ENCODE results near the gene TMEM240. TPM values are rescaled to one million over a fixed set of nuclear protein-coding genes. Genes with fewer than 3 reads are reported as not detected.
"Not testable (repeated sequence)": the region's sequence is repeated elsewhere in the genome, so short reads cannot be mapped to it uniquely, and the experiment has no call there.

Gene TMEM240
- total RNA-seq, 2 donors from 2014 or later: 11.1 TPM

DNA sequence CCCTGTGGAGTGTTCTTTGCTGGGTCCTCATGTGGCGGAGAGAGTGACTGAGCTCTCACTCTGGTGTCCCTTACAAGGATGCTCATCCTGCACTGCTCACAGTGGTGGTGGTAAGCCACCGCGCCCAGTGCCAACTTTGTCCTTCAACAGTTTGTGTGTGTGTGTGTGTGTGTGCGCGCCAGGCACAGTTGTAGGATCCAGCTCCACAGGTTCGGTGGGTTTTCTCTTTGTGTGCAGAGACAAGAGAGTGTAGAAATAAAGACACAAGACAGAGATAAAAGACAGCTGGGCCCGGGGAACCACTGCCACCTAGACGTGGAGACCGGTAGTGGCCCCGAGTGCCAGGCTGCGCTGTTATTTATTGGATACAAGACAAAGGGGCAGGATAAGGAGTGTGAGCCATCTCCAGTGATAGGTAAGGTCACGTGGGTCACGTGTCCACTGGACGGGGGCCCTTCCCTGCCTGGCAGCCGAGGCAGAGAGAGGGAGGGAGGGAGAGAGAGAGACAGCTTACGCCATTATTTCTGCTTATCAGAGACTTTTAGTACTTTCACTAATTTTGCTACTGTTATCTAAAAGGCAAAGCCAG, 35.6 kb downstream of the TMEM240 start:
- peak overlapping the region in 1 of 2 donors; percentile 55 for H3K27ac ChIP-seq
- not testable (repeated sequence) for ATAC-seq (ENCODE audit: insufficient number of reproducible peaks, low FRiP score, low read depth); H3K4me1 ChIP-seq (ENCODE audit: control insufficient read depth in 1 of 2, low read depth in 2 of 2); H3K9me3 ChIP-seq; H3K36me3 ChIP-seq; H3K27me3 ChIP-seq (replicated peaks; ENCODE audit: insufficient read depth)
- TF ChIP-seq, protein P1, sequence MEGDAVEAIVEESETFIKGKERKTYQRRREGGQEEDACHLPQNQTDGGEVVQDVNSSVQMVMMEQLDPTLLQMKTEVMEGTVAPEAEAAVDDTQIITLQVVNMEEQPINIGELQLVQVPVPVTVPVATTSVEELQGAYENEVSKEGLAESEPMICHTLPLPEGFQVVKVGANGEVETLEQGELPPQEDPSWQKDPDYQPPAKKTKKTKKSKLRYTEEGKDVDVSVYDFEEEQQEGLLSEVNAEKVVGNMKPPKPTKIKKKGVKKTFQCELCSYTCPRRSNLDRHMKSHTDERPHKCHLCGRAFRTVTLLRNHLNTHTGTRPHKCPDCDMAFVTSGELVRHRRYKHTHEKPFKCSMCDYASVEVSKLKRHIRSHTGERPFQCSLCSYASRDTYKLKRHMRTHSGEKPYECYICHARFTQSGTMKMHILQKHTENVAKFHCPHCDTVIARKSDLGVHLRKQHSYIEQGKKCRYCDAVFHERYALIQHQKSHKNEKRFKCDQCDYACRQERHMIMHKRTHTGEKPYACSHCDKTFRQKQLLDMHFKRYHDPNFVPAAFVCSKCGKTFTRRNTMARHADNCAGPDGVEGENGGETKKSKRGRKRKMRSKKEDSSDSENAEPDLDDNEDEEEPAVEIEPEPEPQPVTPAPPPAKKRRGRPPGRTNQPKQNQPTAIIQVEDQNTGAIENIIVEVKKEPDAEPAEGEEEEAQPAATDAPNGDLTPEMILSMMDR (IDR thresholded peaks at IDR 0.05): peak; percentile 50
- peak; percentile 18 for DNase-seq (ENCODE audit: low spot score)
- H3K4me3 ChIP-seq: peak overlapping the region; percentile 50

DNA sequence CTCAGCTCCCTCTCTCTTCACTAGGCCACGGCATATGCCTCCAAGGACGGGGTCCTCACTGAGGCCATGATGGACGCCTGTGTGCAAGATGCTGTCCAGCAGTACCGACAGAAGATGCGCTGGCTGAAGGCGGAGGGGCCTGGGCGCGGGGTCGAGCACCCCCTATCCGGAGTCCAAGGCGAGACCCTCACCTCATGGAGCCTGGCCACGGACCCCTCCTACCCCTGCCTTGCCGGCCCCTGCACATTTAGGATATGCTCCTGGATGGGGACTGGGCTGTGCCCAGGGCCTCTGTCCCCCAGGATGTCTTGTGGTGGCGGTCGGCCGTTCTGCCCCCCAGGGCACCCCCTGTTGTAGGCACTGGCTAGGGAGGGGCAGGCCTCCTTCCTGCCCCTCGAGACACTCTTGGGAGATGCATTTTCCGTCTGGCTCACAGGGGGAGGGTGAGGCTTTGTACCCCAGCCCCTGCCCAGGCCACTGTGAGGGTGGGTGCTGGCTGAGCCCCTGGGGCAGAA, 44.9 kb downstream of the TMEM240 start:
- H3K4me1 ChIP-seq (ENCODE audit: control insufficient read depth in 1 of 2, low read depth in 2 of 2); ATAC-seq (ENCODE audit: insufficient number of reproducible peaks, low FRiP score, low read depth); H3K4me3 ChIP-seq; H3K27me3 ChIP-seq (replicated peaks; ENCODE audit: insufficient read depth); DNase-seq (ENCODE audit: low spot score); H3K9me3 ChIP-seq; H3K27ac ChIP-seq: not testable (repeated sequence)
- peaks cover 17% of the 10 kb centered on the region for H3K36me3 ChIP-seq

DNA sequence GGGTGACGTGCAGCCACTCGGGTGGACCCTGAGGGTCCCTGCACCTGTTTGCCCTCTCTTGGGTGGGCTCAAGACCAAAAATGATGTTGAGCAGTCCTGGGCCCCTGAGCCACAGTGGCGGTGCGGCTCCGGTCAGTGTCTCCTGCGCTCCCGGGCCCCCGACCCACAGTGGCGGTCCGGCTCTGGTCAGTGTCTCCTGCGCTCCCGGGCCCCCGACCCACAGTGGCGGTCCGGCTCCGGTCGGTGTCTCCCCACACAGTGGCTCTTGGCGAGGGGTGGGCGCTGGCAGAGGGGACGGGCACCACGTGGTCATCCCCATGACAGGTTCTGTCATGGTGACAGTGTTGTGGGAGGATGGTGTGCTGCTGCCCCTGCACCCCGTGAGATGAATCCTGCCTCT, 46.1 kb downstream of the TMEM240 start:
- H3K4me3 ChIP-seq; ATAC-seq (ENCODE audit: insufficient number of reproducible peaks, low FRiP score, low read depth); H3K27ac ChIP-seq; H3K4me1 ChIP-seq (ENCODE audit: control insufficient read depth in 1 of 2, low read depth in 2 of 2); H3K27me3 ChIP-seq (replicated peaks; ENCODE audit: insufficient read depth); H3K9me3 ChIP-seq; DNase-seq (ENCODE audit: low spot score): not testable (repeated sequence)
- H3K36me3 ChIP-seq: peaks cover 25% of the 10 kb centered on the region

DNA sequence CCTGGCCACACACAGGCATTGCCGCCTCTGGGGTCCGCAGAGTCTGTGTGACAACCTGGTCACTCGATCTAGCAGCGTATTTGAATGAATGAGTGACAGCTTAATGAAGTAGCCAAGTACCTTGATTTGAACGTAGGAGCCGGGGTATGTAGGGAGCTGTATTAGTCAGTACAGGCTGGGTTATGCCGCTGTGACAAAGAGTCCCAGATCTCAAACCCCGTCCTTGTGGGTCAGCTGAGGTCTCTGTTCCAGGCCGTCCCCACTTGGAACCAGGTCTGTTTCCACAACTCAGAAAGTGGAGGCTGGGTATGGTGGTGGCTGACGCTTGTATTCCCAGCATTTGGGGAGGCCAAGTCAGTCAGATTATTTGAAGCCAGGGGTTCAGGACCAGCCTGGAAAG, 48.8 kb downstream of the TMEM240 start:
- no peak overlapping the region for H3K4me3 ChIP-seq
- H3K36me3 ChIP-seq: peaks cover 49% of the 10 kb centered on the region
- no peaks in the 10 kb centered on the region for H3K9me3 ChIP-seq
- no peak overlapping the region for H3K27ac ChIP-seq
- DNase-seq (ENCODE audit: low spot score): no peak
- H3K4me1 ChIP-seq (ENCODE audit: control insufficient read depth in 1 of 2, low read depth in 2 of 2): no peaks in the 10 kb centered on the region
- TF ChIP-seq, protein P1 (IDR thresholded peaks at IDR 0.05): no peak
- no peaks in the 10 kb centered on the region for H3K27me3 ChIP-seq (replicated peaks; ENCODE audit: insufficient read depth)
- no peak for ATAC-seq (ENCODE audit: insufficient number of reproducible peaks, low FRiP score, low read depth)

DNA sequence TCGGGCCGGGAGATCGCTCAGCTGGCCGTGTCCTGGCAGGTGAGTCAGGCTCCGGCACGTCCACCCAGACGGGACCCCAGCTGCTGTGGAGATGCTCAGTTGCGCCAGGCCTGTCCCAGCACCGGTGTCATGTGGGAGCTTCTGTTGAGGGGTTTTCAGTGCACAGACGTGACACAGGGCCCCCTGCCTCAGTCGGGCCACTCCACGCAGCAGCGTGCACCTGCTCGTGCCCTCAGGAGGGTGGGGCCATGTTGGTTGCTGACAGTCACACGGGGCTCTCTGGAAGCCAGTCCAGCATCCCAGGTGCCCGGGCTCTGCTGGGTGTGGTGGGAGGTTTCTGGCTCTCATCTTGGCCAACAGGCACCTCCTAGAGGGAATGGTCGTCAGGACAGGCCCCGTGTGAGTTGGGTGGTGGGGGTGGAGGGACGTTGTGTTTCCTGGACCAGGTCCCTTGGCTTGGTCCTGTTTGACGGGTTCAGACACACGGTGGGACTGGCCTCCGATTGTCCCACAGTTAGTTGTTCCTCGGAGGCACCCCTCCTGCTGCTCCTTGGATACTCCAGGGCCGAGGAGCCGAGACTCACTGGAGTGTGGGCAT, 49.7 kb downstream of the TMEM240 start:
- no peak for DNase-seq (ENCODE audit: low spot score)
- Histone ChIP-seq H3K4me1 (ENCODE audit: control insufficient read depth in 1 of 2, low read depth in 2 of 2) (no peaks in the 10 kb centered on the region), H3K9me3 (no peaks in the 10 kb centered on the region), H3K4me3 (no peak overlapping the region), H3K36me3 (peaks cover 52% of the 10 kb centered on the region), H3K27me3 (replicated peaks; ENCODE audit: insufficient read depth) (no peaks in the 10 kb centered on the region), H3K27ac (no peak overlapping the region)
- ATAC-seq (ENCODE audit: insufficient number of reproducible peaks, low FRiP score, low read depth): no peak
- TF ChIP-seq, protein P1 (IDR thresholded peaks at IDR 0.05): no peak

DNA sequence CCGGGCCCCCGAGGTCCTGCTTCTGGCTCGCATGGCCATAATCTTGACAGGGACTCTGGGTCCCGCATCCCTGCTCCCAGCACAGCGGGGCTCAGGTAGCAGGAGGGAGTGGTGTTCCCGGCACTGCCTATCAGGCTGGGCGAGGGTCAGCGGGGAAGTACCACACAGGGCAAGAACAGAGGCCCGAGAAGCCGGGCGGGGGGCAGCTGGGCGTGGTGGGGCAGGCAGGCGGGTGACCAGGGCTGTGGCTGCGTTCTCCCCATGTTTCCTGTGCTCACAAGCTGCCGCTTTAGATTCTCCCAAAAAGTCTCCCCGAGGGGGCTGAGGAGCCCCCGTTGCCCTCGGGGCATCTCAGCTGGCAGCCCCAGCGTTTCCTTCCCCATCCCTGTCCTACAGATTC, 50.6 kb downstream of the TMEM240 start:
- no peak for ATAC-seq (ENCODE audit: insufficient number of reproducible peaks, low FRiP score, low read depth)
- no peak overlapping the region for H3K4me3 ChIP-seq
- H3K27me3 ChIP-seq (replicated peaks; ENCODE audit: insufficient read depth): no peaks in the 10 kb centered on the region
- DNase-seq (ENCODE audit: low spot score): no peak
- no peaks in the 10 kb centered on the region for H3K4me1 ChIP-seq (ENCODE audit: control insufficient read depth in 1 of 2, low read depth in 2 of 2)
- peaks cover 52% of the 10 kb centered on the region for H3K36me3 ChIP-seq
- no peaks in the 10 kb centered on the region for H3K9me3 ChIP-seq
- H3K27ac ChIP-seq: no peak overlapping the region
- TF ChIP-seq, protein P1 (IDR thresholded peaks at IDR 0.05): no peak

Measured in thoracic aorta (tissue), 2 donors.